Stomach (tissue), 4 donors: ENCODE measurements around the gene CELF4.

ENCODE experiments used
- CTCF ChIP-seq, 7 experiments: fragments of 450-650 bp in 4 of 7; fragments of 200-600 bp in 3 of 7; sonication (generic) in 3 of 7; IDR thresholded peaks; one replicate each; pipeline ENCODE4 v1.5.1; 2016 to 2019; ENCODE audit warnings: antibody characterized with exemption in 7 of 7, control low read depth in 2 of 7, mild to moderate bottlenecking in 1 of 7
- EP300 ChIP-seq: sonication (generic); formaldehyde crosslinking; IDR thresholded peaks from one replicate; pipeline ENCODE4 v1.6.1; 2017; ENCODE audit warnings: antibody characterized with exemption
- POLR2AphosphoS5 ChIP-seq, 3 donors: sonication (generic); formaldehyde crosslinking; IDR thresholded peaks; one replicate each; pipeline ENCODE4 v1.6.1; 2016; ENCODE audit warnings: antibody characterized with exemption in 3 of 3

- TF ChIP-seq POLR2AphosphoS5 (IDR thresholded peaks at IDR 0.05), result no peak
- no peak for TF ChIP-seq EP300
- TF ChIP-seq CTCF (IDR thresholded peaks at IDR 0.05), result no peak
Measured at GRCh38 chr18:37249895-37250618, 315.5 kb downstream of the CELF4 start.
